WTC11 (cell line): Measurements from ENCODE around the gene TRIM17. TPM values are rescaled to one million over a fixed set of nuclear protein-coding genes. Genes with fewer than 3 reads are reported as not detected.

Experiments
- microRNA-seq: library from miRNA; unstranded; fragments of <30 nt; microRNA quantifications from one replicate; pipeline ENCODE4 v1.2.0, GENCODE V29; 2022; ENCODE audit warnings: borderline number of aligned reads
- total RNA-seq: library from RNA; stranded (reverse); gene quantifications from 3 replicates; pipeline ENCODE4 v1.2.3, GENCODE V29; 2021

Gene TRIM17
- total RNA-seq, 1 experiment from 2014 or later = 2.6 TPM

Small RNA genes within 50 kb of the gene (microRNA-seq; reads per million reads assigned to microRNA genes)
- not detected for gene MIR4666A
- not detected for gene MIR6742

Other genes starting within 250 kb of the TRIM17 start
- gene OBSCN, start 208.8 kb downstream of the TRIM17 start, total RNA-seq = 38.8 to 47.7 TPM (median 47.5 TPM) in 3 replicates
- 27.9 to 34.3 TPM (median 28.4 TPM) in 3 replicates for gene TRIM11, start 10.0 kb downstream of the TRIM17 start, total RNA-seq
- 121 to 141 TPM (median 121 TPM) in 3 replicates for gene RNF187, start 70.5 kb upstream of the TRIM17 start, total RNA-seq